Measurements from ENCODE around the gene EXOC3.

DNA sequence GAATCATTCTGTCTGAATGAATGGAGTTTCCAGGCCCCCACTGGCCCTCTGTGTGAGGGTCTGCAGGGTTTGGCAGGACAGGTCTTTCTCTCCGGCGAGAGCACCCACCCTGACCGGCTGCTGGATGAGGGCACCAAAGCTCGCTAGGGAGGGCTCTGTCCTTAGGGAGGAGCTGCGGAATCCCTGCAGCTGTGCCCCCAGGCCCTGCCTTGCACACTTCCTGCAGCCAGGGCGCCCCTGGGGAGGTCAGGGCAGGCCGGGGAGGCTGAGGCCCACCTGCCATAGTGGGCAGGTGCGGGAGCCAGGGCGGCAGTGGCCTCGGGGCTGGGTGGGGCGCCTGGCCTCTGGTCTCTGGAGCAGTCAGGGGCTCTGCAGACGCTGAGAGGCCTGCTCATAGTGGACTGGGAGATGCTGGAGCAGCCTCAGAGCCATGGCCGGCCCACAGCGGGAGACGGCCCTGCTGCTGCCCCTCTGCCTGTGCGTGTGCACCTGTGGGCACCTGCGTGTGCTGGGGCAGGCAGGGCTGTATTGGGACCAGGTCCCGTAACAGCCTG, 36.1 kb downstream of the EXOC3 start:
- TF ChIP-seq, protein P1, sequence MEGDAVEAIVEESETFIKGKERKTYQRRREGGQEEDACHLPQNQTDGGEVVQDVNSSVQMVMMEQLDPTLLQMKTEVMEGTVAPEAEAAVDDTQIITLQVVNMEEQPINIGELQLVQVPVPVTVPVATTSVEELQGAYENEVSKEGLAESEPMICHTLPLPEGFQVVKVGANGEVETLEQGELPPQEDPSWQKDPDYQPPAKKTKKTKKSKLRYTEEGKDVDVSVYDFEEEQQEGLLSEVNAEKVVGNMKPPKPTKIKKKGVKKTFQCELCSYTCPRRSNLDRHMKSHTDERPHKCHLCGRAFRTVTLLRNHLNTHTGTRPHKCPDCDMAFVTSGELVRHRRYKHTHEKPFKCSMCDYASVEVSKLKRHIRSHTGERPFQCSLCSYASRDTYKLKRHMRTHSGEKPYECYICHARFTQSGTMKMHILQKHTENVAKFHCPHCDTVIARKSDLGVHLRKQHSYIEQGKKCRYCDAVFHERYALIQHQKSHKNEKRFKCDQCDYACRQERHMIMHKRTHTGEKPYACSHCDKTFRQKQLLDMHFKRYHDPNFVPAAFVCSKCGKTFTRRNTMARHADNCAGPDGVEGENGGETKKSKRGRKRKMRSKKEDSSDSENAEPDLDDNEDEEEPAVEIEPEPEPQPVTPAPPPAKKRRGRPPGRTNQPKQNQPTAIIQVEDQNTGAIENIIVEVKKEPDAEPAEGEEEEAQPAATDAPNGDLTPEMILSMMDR (conservative IDR thresholded peaks at IDR 0.05; ENCODE audit: low read length), result no peak
- TF ChIP-seq EZH2phosphoT487 (IDR thresholded peaks at IDR 0.05; ENCODE audit: borderline replicate concordance, low read depth, low read length), result no peak

All from OCI-LY7 (cell line).